Mesodermal cell (in vitro differentiated cells): Measurements from ENCODE around the gene AGPAT1.

ENCODE experiments used
- H3K27ac ChIP-seq: 2 replicates; pipeline ENCODE4 v1.7.0; 2013; ENCODE audit warnings: mild to moderate bottlenecking, low read depth, low read length, moderate library complexity; ENCODE audit not compliant: severe bottlenecking
- H3K36me3 ChIP-seq: 2 replicates; pipeline ENCODE4 v1.7.1; 2013; ENCODE audit warnings: mild to moderate bottlenecking, low read length, moderate library complexity; ENCODE audit not compliant: control insufficient read depth, insufficient read depth
- H3K4me1 ChIP-seq: one replicate; pipeline ENCODE4 v1.7.1; 2013; ENCODE audit warnings: mild to moderate bottlenecking, low read length; ENCODE audit not compliant: insufficient read depth, control insufficient read depth, poor library complexity, severe bottlenecking
- H3K4me3 ChIP-seq: 2 replicates; pipeline ENCODE4 v1.7.0; 2013; ENCODE audit warnings: low read length, control low read depth, mild to moderate bottlenecking; ENCODE audit not compliant: insufficient read depth, poor library complexity, severe bottlenecking; ENCODE audit errors: extremely low read depth
- H3K9me3 ChIP-seq: 2 replicates; pipeline ENCODE4 v1.7.1; 2013; ENCODE audit warnings: mild to moderate bottlenecking, low read length, moderate library complexity; ENCODE audit not compliant: control insufficient read depth
- WGBS, 2 experiments: methylation state at CpG; one replicate each; pipeline ENCODE4 v1.1.5; 2013; ENCODE audit warnings: missing lambda C conversion rate in 2 of 2; ENCODE audit not compliant: insufficient coverage in 2 of 2; 5-methylcytosine and 5-hydroxymethylcytosine counted together

The AGPAT1 gene

DNA sequence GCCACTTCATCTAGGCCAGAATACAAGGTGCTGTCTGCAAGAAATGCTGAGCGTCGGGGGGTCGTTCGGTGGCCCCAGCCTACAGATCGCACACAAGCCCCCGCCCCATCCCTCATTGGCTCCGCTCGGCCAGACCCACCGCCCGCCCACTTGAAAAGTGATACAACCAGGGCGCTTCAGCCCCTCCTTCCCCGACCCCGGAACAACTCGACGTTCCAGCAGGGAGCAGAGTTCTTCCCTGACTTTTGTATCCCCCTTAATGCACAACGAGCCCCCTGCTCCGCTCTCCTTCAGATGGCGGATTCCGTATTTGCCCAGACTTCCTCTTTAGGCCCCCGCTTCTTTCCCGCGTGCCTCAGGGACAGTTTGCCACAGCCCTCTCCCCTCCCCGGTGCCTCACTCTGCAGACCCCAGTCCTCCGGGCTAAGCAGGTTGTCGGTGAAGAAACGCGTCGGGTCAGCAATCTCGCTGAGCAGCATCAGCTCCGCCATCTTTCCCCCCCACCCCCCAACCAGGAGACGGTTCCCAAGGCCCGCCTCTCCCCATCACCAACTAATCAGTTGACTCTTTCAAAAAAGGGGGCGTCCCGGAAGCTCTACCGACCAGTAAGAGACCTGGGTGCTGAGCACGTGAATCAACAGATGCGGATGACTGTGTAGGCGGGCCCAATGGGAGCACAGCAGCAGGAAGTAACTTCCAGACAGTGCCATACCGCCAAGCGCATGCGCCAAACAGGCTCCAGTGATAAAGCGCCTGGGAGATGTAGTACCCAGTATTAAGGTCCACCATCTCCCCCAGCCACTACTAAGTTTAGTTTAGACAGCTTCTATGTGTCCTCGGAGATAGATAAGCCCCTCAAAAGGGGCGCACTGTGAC is 47.9 kb downstream of the AGPAT1 start, which contains the start of gene ATF6B:
Gene ATF6B (minus strand): TSS at position 530 of the 876 bp plus-strand sequence. CDS start 39 bp downstream, at position 491.
- WGBS, 2 experiments: 0% methylated on average over 25 to 41 of the region's 44 CpGs

DNA sequence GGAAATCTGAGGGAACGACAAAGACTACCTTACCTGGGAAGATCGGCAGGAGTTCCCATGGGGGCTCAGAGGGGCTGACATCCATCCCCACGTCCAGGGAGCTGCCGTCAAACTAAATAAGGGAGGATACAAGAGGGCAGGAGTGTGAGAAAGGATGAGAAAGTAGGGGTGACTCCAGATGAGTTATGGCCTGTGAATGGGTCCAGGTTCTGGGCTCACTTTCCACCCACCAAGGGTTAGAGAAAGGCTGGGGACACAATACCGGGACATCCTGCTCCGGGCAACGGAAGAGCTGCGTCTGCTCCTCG is 48.5 kb downstream of the AGPAT1 start:
- WGBS, 2 experiments: 15 to 28% methylated on average over 7 to 9 of the region's 9 CpGs
- Histone ChIP-seq H3K27ac (peak overlapping the region; percentile 94), H3K4me3 (peak overlapping the region; percentile 98), H3K9me3 (no peaks in the 10 kb centered on the region), H3K4me1 (peaks cover 16% of the 10 kb centered on the region), H3K36me3 (peaks cover 36% of the 10 kb centered on the region)

More for the DNA sequence above, 47.9 kb downstream of the AGPAT1 start, which contains the start of gene ATF6B:
- Histone ChIP-seq H3K27ac (peak within 1 kb of the TSS; percentile 94), H3K4me3 (peak within 1 kb of the TSS; percentile 98), H3K4me1 (peaks cover 16% of the 10 kb centered on the region), H3K36me3 (peaks cover 34% of the 10 kb centered on the region), H3K9me3 (no peaks in the 10 kb centered on the region)

DNA sequence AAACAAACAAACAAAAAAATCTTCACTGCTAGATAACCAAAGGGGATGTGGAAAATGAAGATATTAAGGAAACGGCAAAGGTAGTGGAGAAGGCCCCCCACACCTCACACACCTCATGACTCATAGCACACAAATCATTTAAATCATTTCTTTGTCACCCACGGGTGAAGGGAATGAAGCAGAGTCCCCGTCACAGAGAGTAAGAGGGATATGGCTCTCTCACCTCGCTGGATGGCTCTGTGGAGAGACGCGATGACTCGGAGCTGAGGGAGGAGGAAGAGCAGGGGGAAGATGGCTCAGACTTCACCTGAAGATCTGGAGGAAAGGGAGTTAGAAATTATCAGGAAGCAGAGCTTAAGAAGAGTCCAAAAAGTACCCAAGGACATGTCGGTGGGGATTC is 49.0 kb downstream of the AGPAT1 start:
- peak overlapping the region; percentile 98 for H3K4me3 ChIP-seq
- peaks cover 40% of the 10 kb centered on the region for H3K36me3 ChIP-seq
- H3K9me3 ChIP-seq: no peaks in the 10 kb centered on the region
- peaks cover 16% of the 10 kb centered on the region for H3K4me1 ChIP-seq
- H3K27ac ChIP-seq: no peak overlapping the region
- 83 to 89% methylated on average over 5 to 7 of the region's 8 CpGs for WGBS, 2 experiments

DNA sequence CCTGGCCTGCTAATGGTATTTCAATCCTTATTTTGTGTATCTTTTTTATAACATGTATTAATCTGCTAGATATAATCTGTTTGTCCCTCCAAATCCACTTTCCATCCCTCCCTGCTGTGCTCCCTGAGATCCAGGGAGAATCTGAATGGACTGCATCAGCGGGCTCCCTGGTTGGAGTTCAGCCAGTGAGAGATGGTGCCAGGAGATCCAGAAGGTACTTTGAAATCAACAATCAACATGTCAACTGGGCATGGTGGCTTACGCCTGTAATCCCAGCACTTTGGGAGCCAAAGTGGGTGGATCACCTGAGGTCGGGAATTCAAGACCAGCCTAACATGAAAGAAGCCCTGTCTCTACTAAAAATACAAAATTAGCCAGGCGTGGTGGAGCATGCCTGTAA is 52.2 kb downstream of the AGPAT1 start:
- 98% methylated on average over 4 of the region's 4 CpGs; no CpG with 5 or more reads in 1 of the 2 experiments for WGBS, 2 experiments
- Histone ChIP-seq H3K27ac (no peak overlapping the region), H3K4me3 (no peak overlapping the region), H3K4me1 (peaks cover 13% of the 10 kb centered on the region), H3K9me3 (no peaks in the 10 kb centered on the region), H3K36me3 (peaks cover 61% of the 10 kb centered on the region)

DNA sequence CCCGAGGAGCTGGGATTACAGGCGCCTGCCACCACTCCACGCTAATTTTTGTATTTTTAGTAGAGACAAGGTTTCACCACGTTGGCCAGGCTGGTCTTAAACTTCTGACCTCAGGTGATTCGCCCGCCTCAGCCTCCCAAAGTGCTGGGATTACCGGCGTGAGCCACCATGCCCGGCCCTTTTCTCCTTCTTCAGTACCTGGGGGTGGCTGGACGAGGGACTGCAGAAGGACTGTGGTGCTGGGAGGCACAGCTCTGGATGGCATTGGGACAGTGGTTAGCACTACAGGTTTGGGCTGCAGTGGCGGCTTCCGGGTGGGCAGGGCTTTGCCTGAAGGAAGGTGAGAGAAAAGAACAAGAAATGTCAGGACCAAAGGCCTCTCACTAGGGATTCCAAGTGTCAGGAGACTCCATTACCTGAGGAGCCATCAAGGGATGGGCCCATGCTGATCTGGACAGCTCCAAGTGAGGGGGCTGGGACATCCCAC is 55.3 kb downstream of the AGPAT1 start:
- no peaks in the 10 kb centered on the region for H3K9me3 ChIP-seq
- H3K4me1 ChIP-seq: peaks cover 4% of the 10 kb centered on the region
- no peak overlapping the region for H3K4me3 ChIP-seq
- H3K36me3 ChIP-seq: peaks cover 77% of the 10 kb centered on the region
- 88 to 93% methylated on average over 5 to 7 of the region's 12 CpGs for WGBS, 2 experiments
- H3K27ac ChIP-seq: no peak overlapping the region

DNA sequence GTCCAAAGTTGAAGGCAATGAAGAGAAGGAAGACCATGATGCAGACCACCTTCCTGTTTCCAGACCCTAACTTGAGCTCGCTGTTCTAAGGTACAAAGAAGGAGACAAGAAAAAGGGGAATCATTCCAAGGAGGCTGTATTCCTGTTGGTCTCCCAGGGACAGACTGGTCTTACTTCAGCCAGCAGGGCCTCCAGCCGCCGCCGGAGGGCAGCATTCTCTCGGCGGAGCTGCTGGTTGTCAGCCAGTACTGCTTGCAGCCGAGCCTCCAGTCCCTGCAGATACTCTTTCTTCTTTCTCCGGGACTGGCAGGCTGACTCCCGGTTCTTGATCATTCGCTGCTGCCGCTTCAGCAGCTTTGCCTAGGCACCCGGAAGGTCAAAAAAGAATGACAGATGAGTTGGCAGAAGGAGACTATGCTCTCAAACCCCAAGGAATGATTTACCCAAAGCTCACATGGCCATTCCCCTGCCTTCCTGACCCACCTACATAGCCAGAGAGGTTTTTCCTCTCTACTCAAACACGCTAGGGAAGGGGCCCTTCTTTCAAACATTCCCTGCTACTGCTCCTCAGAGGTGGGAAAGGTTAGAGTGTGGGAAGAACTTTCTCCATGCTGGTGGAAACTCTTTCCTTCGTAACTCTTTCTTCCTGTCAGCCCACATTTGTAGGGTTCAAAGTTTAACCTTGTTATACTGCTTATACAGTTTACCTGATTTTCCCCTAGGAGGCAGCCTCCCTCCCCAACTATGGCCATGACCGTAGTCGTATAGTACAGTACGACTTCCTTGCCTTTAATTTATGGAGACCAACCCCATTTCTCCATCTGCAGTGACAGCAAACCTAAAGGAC is 56.9 kb downstream of the AGPAT1 start:
- no peaks in the 10 kb centered on the region for H3K9me3 ChIP-seq
- no peak overlapping the region for H3K4me3 ChIP-seq
- peaks cover 70% of the 10 kb centered on the region for H3K36me3 ChIP-seq
- H3K27ac ChIP-seq: peak overlapping the region; percentile 55
- 16 to 26% methylated on average over 14 to 16 of the region's 17 CpGs for WGBS, 2 experiments
- peaks cover 7% of the 10 kb centered on the region for H3K4me1 ChIP-seq
